Loucy (cell line): ENCODE measurements around the gene IRF1.

ENCODE experiments used
- CTCF ChIP-seq: fragments of 200-600 bp; sonication (generic); conservative IDR thresholded peaks from 2 replicates; pipeline ENCODE4 v1.5.1; 2014; ENCODE audit warnings: mild to moderate bottlenecking, antibody characterized with exemption, low read length
- EZH2phosphoT487 ChIP-seq: fragments of 200-600 bp; IDR thresholded peaks from 2 replicates; pipeline ENCODE4 v1.6.1; 2018; ENCODE audit warnings: antibody characterized with exemption, mild to moderate bottlenecking, moderate library complexity, borderline replicate concordance

- TF ChIP-seq CTCF (no peak), EZH2phosphoT487 (no peak)
These were observed 54.7 kb downstream of the IRF1 start for GRCh38 chr5:132435886-132436285.
